ENCODE results near the gene EIF4G3.

GRCh38 chr1:20974069-20974468, 202.6 kb downstream of the EIF4G3 start:
- TF ChIP-seq POLR2AphosphoS5 (IDR thresholded peaks at IDR 0.05; ENCODE audit: low read depth, low read length) (no peak), TAF1 (IDR thresholded peaks at IDR 0.05; ENCODE audit: borderline replicate concordance, insufficient read depth, low read length) (no peak), REST (IDR thresholded peaks at IDR 0.05; ENCODE audit: insufficient read depth in 1 of 2, low read depth in 2 of 2, low read length in 2 of 2) (no peak)
